K562 (cell line): Measurements from ENCODE around the gene ENG. TPM values are rescaled to one million over a fixed set of nuclear protein-coding genes. Genes with fewer than 3 reads are reported as not detected.

Source experiments
- CCNT2 ChIP-seq: IDR thresholded peaks from 2 replicates; pipeline ENCODE4 v1.6.1; 2011; ENCODE audit warnings: borderline replicate concordance, low read depth, mild to moderate bottlenecking, moderate library complexity, mixed read lengths, low read length; ENCODE audit not compliant: insufficient read length; ENCODE audit errors: extremely low read depth
- FUS ChIP-seq: fragments of 200-400 bp; formaldehyde crosslinking; optimal IDR thresholded peaks from 2 replicates; pipeline ENCODE3; 2017; ENCODE audit warnings: low read depth, low read length
- HDAC8 ChIP-seq: fragments of 450-650 bp; IDR thresholded peaks from 2 replicates; pipeline ENCODE4 v1.6.1; 2016; ENCODE audit warnings: mild to moderate bottlenecking, missing genetic modification characterization, moderate library complexity, missing compliant biosample characterization
- KDM5B ChIP-seq: fragments of 200-600 bp; sonication (generic); IDR thresholded peaks from 2 replicates; pipeline ENCODE4 v1.6.1; 2012; ENCODE audit warnings: low read depth, mild to moderate bottlenecking, moderate library complexity, low read length, control low read depth, inconsistent platforms; ENCODE audit not compliant: insufficient replicate concordance
- NFIC ChIP-seq: fragments of 450-650 bp; IDR thresholded peaks from 2 replicates; pipeline ENCODE4 v1.6.1; 2017; ENCODE audit warnings: mild to moderate bottlenecking, inconsistent platforms
- NONO ChIP-seq, 2 experiments: fragments of 200-400 bp in 1 of 2; fragments of 450-650 bp in 1 of 2; formaldehyde crosslinking in 1 of 2; IDR thresholded peaks; 2 replicates each; pipeline ENCODE4 v1.6.1; 2017; ENCODE audit warnings: low read depth in 2 of 2, mild to moderate bottlenecking in 2 of 2, moderate library complexity in 2 of 2, low read length in 1 of 2
- NR2C2 ChIP-seq, 2 experiments: fragments of 200-800 bp in 1 of 2; sonication (Bioruptor generic) in 1 of 2; sonication (generic) in 1 of 2; formaldehyde crosslinking in 1 of 2; IDR thresholded peaks; 2 replicates each; pipeline versions ENCODE4 v1.6.1 to v1.8.0; 2016 to 2022; ENCODE audit warnings: mild to moderate bottlenecking in 1 of 2, missing compliant biosample characterization in 1 of 2, missing genetic modification characterization in 1 of 2, missing genetic modification reagents in 1 of 2
- SMAD2 ChIP-seq: fragments of 150-350 bp; IDR thresholded peaks from 2 replicates; pipeline ENCODE4 v1.6.1; 2014; ENCODE audit warnings: low read depth, mild to moderate bottlenecking, low read length
- TAF1 ChIP-seq: IDR thresholded peaks from 2 replicates; pipeline ENCODE4 v1.6.1; 2011; ENCODE audit warnings: mild to moderate bottlenecking, low read length, moderate library complexity; ENCODE audit not compliant: insufficient read depth, control insufficient read depth, severe bottlenecking; ENCODE audit errors: extremely low read depth
- TBP ChIP-seq: optimal IDR thresholded peaks from 2 replicates; pipeline ENCODE3; 2011; ENCODE audit warnings: low read depth, low read length, improper control_type of control experiment
- YY1 ChIP-seq, 3 experiments: IDR thresholded peaks; 2 replicates each; pipeline ENCODE4 v1.6.1; 2011; ENCODE audit warnings: low read length in 2 of 3, mild to moderate bottlenecking in 2 of 3, moderate library complexity in 2 of 3, borderline replicate concordance in 1 of 3, control low read depth in 1 of 3, low read depth in 1 of 3; ENCODE audit not compliant: insufficient read depth in 3 of 3, insufficient replicate concordance in 2 of 3, control insufficient read depth in 1 of 3, insufficient read length in 1 of 3; ENCODE audit errors: extremely low read depth in 1 of 3
- ZNF124 ChIP-seq: sonication (generic); formaldehyde crosslinking; IDR thresholded peaks from 2 replicates; pipeline ENCODE4 v1.8.1; 2022; ENCODE audit warnings: missing genetic modification reagents
- ZNF263 ChIP-seq: sonication (generic); formaldehyde crosslinking; IDR thresholded peaks from 2 replicates; pipeline ENCODE4 v1.8.0; 2022; ENCODE audit warnings: mild to moderate bottlenecking, missing genetic modification reagents, borderline replicate concordance
- ZNF384 ChIP-seq: IDR thresholded peaks from 2 replicates; pipeline ENCODE4 v1.6.1; 2012; ENCODE audit warnings: low read depth, low read length, improper control_type of control experiment
- polyA plus RNA-seq, 8 experiments: library from polyadenylated mRNA; depleted of rRNA in 4 of 8; stranded (reverse) in 5 of 8; unstranded in 3 of 8; fragments of >200 nt; fragmentation: Nextera tagmentation in 2 of 8; fragmentation: Illumina TruSeq in 1 of 8; extraction: Ambion mirVana in 2 of 8; extraction: Trizol in 1 of 8; gene quantifications; 2 replicates each; pipeline versions ENCODE4 v1.2.1 to v1.2.3, GENCODE V29; 2011 to 2014; ENCODE audit warnings: inconsistent platforms in 1 of 8, missing spikeins in 1 of 8
- total RNA-seq, 7 experiments: library from RNA; depleted of rRNA in 6 of 7; stranded (reverse); fragments of >200 nt in 6 of 7; fragmentation: Illumina TruSeq in 2 of 7; extraction: Trizol in 2 of 7; gene quantifications; 2 replicates each; pipeline versions ENCODE4 v1.2.1 to v1.2.3, GENCODE V29; 2011 to 2021; ENCODE audit warnings: low replicate concordance in 1 of 7
- TF ChIP-seq, protein P1 (sequence below), 2 experiments: IDR thresholded peaks; 2 replicates each; pipeline ENCODE4 v1.6.1; 2012; ENCODE audit warnings: improper control_type of control experiment in 2 of 2, low read depth in 2 of 2, low read length in 2 of 2, borderline replicate concordance in 1 of 2
- TF ChIP-seq, protein P2 (sequence below): sonication (generic); formaldehyde crosslinking; IDR thresholded peaks from 2 replicates; pipeline ENCODE4 v1.8.0; 2022; ENCODE audit warnings: mild to moderate bottlenecking, low read depth, missing genetic modification reagents
- TF ChIP-seq, protein P3 (sequence below), 2 experiments: fragments of 450-650 bp in 1 of 2; IDR thresholded peaks; 2 replicates each; pipeline ENCODE4 v1.6.1; 2011 to 2017; ENCODE audit warnings: low read depth in 2 of 2, antibody characterized with exemption in 1 of 2, borderline replicate concordance in 1 of 2, low read length in 1 of 2, mild to moderate bottlenecking in 1 of 2, mixed read lengths in 1 of 2; ENCODE audit not compliant: control insufficient read depth in 1 of 2

The ENG gene
- total and polyA plus RNA-seq, 9 of the 15 experiments (the other 6 are each of a cell fraction or from before 2014, with no cell fraction given): 0.04 to 0.40 (median 0.14) TPM; not detected in 1

DNA sequence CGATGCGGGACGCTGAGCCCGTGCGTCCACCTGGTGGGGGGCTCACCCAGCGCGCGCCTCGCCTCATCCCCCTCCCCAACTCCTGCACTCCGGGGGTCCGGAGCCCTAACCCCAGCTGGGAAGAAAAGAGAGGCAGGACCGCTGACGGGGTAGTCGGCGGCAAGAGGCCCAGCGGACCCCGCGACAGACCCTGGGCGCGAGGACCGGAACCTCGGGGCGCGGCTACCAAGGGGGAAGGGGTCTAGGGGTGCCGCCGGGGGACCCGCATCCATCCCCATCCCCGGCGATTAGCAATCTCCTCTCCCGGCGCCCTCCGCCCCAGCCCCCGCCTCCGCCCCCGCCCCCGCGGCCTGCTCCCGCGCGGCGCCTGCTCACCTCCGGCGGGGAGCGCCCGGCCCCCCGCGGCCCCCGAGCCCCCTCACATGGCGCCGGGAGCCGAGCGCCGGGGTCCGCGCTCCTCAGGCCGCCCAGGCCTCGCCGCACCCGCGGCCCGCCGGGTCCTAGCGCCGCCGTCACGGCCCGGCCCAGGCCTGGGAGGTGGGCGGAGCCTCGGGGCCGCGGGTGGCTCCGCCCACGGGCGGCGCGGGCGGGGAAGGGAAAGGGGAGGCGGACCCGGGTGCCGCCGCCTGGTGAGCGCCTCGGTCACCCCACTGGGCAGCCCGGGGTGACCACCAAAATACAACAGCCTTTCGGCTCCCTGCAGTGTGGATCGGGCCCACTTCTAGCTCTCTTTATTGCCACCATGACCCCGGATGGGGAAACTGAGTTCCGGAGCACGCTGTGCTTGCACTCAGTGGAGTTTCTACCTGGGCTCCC is 44.9 kb upstream of the ENG start, which contains the start of gene ST6GALNAC6 (continued):
- TF ChIP-seq NR2C2 (CRISPR knock-in tag; IDR thresholded peaks at IDR 0.05): no peak
- peak; percentile 62; the same call in 1 of the 2 replicates for TF ChIP-seq NR2C2 (tag; IDR thresholded peaks at IDR 0.05)
- TF ChIP-seq KDM5B: peak; percentile 42
- TF ChIP-seq TBP: peak; percentile 37
- no peak for TF ChIP-seq SMAD2
- TF ChIP-seq NFIC: 0 out of 2 replicates have a peak, but pooled peaks have one; percentile 0
- TF ChIP-seq, protein P1, sequence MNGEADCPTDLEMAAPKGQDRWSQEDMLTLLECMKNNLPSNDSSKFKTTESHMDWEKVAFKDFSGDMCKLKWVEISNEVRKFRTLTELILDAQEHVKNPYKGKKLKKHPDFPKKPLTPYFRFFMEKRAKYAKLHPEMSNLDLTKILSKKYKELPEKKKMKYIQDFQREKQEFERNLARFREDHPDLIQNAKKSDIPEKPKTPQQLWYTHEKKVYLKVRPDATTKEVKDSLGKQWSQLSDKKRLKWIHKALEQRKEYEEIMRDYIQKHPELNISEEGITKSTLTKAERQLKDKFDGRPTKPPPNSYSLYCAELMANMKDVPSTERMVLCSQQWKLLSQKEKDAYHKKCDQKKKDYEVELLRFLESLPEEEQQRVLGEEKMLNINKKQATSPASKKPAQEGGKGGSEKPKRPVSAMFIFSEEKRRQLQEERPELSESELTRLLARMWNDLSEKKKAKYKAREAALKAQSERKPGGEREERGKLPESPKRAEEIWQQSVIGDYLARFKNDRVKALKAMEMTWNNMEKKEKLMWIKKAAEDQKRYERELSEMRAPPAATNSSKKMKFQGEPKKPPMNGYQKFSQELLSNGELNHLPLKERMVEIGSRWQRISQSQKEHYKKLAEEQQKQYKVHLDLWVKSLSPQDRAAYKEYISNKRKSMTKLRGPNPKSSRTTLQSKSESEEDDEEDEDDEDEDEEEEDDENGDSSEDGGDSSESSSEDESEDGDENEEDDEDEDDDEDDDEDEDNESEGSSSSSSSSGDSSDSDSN (IDR thresholded peaks at IDR 0.05; ENCODE audit: borderline replicate concordance in 1 of 2, low read depth in 2 of 2, low read length in 2 of 2): 0 out of 4 replicates have a peak, but pooled peaks of 1 of the 2 experiments have one; percentile 5
- TF ChIP-seq ZNF384: no peak
- TF ChIP-seq ZNF263 (CRISPR knock-in tag): no peak
- peak in 1 of 3 experiments; percentile 70 for TF ChIP-seq YY1 (IDR thresholded peaks at IDR 0.05; ENCODE audit: borderline replicate concordance in 1 of 3, control insufficient read depth in 1 of 3, extremely low read depth in 1 of 3, insufficient read depth in 3 of 3, insufficient read length in 1 of 3, insufficient replicate concordance in 2 of 3, low read depth in 1 of 3, low read length in 2 of 3)
- TF ChIP-seq CCNT2: peak; percentile 82
- TF ChIP-seq, protein P2, sequence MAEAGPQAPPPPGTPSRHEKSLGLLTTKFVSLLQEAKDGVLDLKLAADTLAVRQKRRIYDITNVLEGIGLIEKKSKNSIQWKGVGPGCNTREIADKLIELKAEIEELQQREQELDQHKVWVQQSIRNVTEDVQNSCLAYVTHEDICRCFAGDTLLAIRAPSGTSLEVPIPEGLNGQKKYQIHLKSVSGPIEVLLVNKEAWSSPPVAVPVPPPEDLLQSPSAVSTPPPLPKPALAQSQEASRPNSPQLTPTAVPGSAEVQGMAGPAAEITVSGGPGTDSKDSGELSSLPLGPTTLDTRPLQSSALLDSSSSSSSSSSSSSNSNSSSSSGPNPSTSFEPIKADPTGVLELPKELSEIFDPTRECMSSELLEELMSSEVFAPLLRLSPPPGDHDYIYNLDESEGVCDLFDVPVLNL: no peak
- no peak for TF ChIP-seq HDAC8 (tag)
- TF ChIP-seq TAF1: peak; percentile 38
- TF ChIP-seq FUS: no peak
- TF ChIP-seq NONO (IDR thresholded peaks at IDR 0.05; ENCODE audit: low read depth in 2 of 2, low read length in 1 of 2): peak in 1 of 2 experiments; percentile 86; a peak in 1 of 4 replicates
- TF ChIP-seq, protein P3, sequence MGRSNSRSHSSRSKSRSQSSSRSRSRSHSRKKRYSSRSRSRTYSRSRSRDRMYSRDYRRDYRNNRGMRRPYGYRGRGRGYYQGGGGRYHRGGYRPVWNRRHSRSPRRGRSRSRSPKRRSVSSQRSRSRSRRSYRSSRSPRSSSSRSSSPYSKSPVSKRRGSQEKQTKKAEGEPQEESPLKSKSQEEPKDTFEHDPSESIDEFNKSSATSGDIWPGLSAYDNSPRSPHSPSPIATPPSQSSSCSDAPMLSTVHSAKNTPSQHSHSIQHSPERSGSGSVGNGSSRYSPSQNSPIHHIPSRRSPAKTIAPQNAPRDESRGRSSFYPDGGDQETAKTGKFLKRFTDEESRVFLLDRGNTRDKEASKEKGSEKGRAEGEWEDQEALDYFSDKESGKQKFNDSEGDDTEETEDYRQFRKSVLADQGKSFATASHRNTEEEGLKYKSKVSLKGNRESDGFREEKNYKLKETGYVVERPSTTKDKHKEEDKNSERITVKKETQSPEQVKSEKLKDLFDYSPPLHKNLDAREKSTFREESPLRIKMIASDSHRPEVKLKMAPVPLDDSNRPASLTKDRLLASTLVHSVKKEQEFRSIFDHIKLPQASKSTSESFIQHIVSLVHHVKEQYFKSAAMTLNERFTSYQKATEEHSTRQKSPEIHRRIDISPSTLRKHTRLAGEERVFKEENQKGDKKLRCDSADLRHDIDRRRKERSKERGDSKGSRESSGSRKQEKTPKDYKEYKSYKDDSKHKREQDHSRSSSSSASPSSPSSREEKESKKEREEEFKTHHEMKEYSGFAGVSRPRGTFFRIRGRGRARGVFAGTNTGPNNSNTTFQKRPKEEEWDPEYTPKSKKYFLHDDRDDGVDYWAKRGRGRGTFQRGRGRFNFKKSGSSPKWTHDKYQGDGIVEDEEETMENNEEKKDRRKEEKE (IDR thresholded peaks at IDR 0.05; ENCODE audit: borderline replicate concordance in 1 of 2, control insufficient read depth in 1 of 2, low read depth in 2 of 2, low read length in 1 of 2): no peak
- TF ChIP-seq ZNF124 (CRISPR knock-in tag): no peak
